ENCODE data around the gene HAUS7. TPM values are rescaled to one million over a fixed set of nuclear protein-coding genes. Genes with fewer than 3 reads are reported as not detected.

The HAUS7 gene
- total and polyA plus RNA-seq, 2 experiments from 2014 or later: 59.8 to 77.9 TPM

GRCh38 chrX:153401133-153401764 lies 69.1 kb downstream of the HAUS7 start, which contains the start of gene PNMA6E (continued):
- no peak for TF ChIP-seq ZNF462 (CRISPR knock-in tag; IDR thresholded peaks at IDR 0.05)
- no peak for TF ChIP-seq EZH2 (IDR thresholded peaks at IDR 0.05; ENCODE audit: low read depth, unreplicated experiment)
- TF ChIP-seq NANOG (IDR thresholded peaks at IDR 0.05; ENCODE audit: borderline replicate concordance): no peak
- no peak for TF ChIP-seq CREB1 (CRISPR knock-in tag; IDR thresholded peaks at IDR 0.05; ENCODE audit: low read depth)
- no peak for TF ChIP-seq ETS1 (IDR thresholded peaks at IDR 0.05)

- H3K36me3 ChIP-seq (ENCODE audit: insufficient read depth): no peaks in the 10 kb centered on the region
- H3K79me2 ChIP-seq (replicated peaks; ENCODE audit: insufficient read depth): no peaks in the 10 kb centered on the region
- DNase-seq (ENCODE audit: low spot score) (peak; percentile 76), ATAC-seq (peak; percentile 94)
- H3K36me3 Mint-ChIP-seq (ENCODE audit: low read depth): no peaks in the 10 kb centered on the region
- no peaks in the 10 kb centered on the region for H3K4me1 ChIP-seq (ENCODE audit: insufficient read depth)
- H3K4me2 ChIP-seq: no peak overlapping the region
- peaks cover 2% of the 10 kb centered on the region; the same call in 1 of the 3 replicates for H3K4me1 Mint-ChIP-seq
- no peaks in the 10 kb centered on the region for H4K20me1 ChIP-seq (replicated peaks; ENCODE audit: insufficient read depth)
- H3K9me3 Mint-ChIP-seq: no peaks in the 10 kb centered on the region; the same call in 2 of the 3 replicates
- no peaks in the 10 kb centered on the region for H3K9me2 ChIP-seq (ENCODE audit: insufficient read depth)
- H3K27ac Mint-ChIP-seq: no peak overlapping the region
- H3F3A ChIP-seq (replicated peaks; ENCODE audit: low read depth): no peaks in the 10 kb centered on the region
- H3K4me3 ChIP-seq: no peak overlapping the region
- no peaks in the 10 kb centered on the region for H3K27me3 Mint-ChIP-seq (ENCODE audit: insufficient read depth, low read depth, poor library complexity)
- no peak overlapping the region for H3K4me3 Mint-ChIP-seq
- no peaks in the 10 kb centered on the region for H3K27me3 ChIP-seq (ENCODE audit: insufficient read depth)
- no peak overlapping the region for H3K27ac ChIP-seq (ENCODE audit: low read depth)
- H2AFZ ChIP-seq: no peak overlapping the region
- TF ChIP-seq STAT1 (IDR thresholded peaks at IDR 0.05; ENCODE audit: unreplicated experiment) (no peak), JUNB (IDR thresholded peaks at IDR 0.05; ENCODE audit: unreplicated experiment) (no peak), CTCF (conservative IDR thresholded peaks at IDR 0.05; ENCODE audit: low read depth in 2 of 2) (peak; percentile 75 to 92), ZNF114 (CRISPR knock-in tag; IDR thresholded peaks at IDR 0.05) (no peak), CREB1 (CRISPR knock-in tag; IDR thresholded peaks at IDR 0.05; ENCODE audit: low read depth) (0 out of 2 replicates have a peak, but pooled peaks have one; percentile 14), NANOG (IDR thresholded peaks at IDR 0.05; ENCODE audit: borderline replicate concordance) (no peak)
These were observed 69.9 kb downstream of the HAUS7 start for GRCh38 chrX:153400146-153401132.

Data from GM23338 (cell line).